GM23248 (cell line): ENCODE results near the gene TSHZ2.

Source experiments
- EZH2 ChIP-seq: fragments of 200-600 bp; sonication (generic); IDR thresholded peaks from 2 replicates; pipeline ENCODE4 v1.6.1; 2018; ENCODE audit warnings: antibody characterized with exemption, mild to moderate bottlenecking; ENCODE audit not compliant: insufficient read depth, poor library complexity, severe bottlenecking
- EZH2phosphoT487 ChIP-seq: fragments of 200-600 bp; sonication (generic); IDR thresholded peaks from 2 replicates; pipeline ENCODE4 v1.6.1; 2018; ENCODE audit warnings: antibody characterized with exemption, moderate library complexity, mild to moderate bottlenecking, low read depth; ENCODE audit not compliant: insufficient read depth

GRCh38 chr20:53194306-53195290 is 222.4 kb downstream of the TSHZ2 start:
- no peak for TF ChIP-seq EZH2
- no peak for TF ChIP-seq EZH2phosphoT487
